Activated T-helper 2 cell treated with anti-CD3 and anti-CD28 coated beads, Interferon-gamma antibody, Interleukin-2, Interleukin-4, amounts not matched to agents 10 μg/mL and 5 μg/mL and 100 μg/mL, durations not matched to agents 14 hours and 24 hours and 36 hours (primary cell): ENCODE measurements around the gene CCNH. TPM values are rescaled to one million over a fixed set of nuclear protein-coding genes. Genes with fewer than 3 reads are reported as not detected.

ENCODE experiments used
- DNase-seq: peaks from one replicate; pipeline ENCODE4 v3.0.0; 2021; ENCODE audit warnings: low spot score
- H3K27ac Mint-ChIP-seq: one replicate; pipeline ENCODE4 v1.8.0; 2021; ENCODE audit warnings: mixed read lengths
- H3K27me3 Mint-ChIP-seq: one replicate; pipeline ENCODE4 v1.8.0; 2021; ENCODE audit warnings: low read depth, mixed read lengths
- H3K36me3 Mint-ChIP-seq: one replicate; pipeline ENCODE4 v1.8.0; 2021; ENCODE audit warnings: low read depth, mixed read lengths
- H3K4me1 Mint-ChIP-seq: one replicate; pipeline ENCODE4 v1.8.0; 2021; ENCODE audit warnings: low read depth, mixed read lengths
- H3K4me3 Mint-ChIP-seq: one replicate; pipeline ENCODE4 v1.8.0; 2021; ENCODE audit warnings: low read depth, mild to moderate bottlenecking, moderate library complexity, mixed read lengths
- H3K9me3 Mint-ChIP-seq: one replicate; pipeline ENCODE4 v1.8.0; 2021; ENCODE audit warnings: mixed read lengths
- intact Hi-C: fragments of 100-400 bp; cut with micrococcal nuclease; formaldehyde crosslinking; loops from one replicate; pipeline ENCODE4 v1.15.1; 2023
- total RNA-seq: library from RNA; stranded (reverse); gene quantifications from 2 replicates; pipeline ENCODE4 v1.2.3, GENCODE V29; 2022

Gene CCNH
- total RNA-seq, result 68.2 and 70.1 TPM in 2 replicates

GRCh38 chr5:87412630-87413342 is at the start of gene CCNH:
Gene CCNH (minus strand): TSS chr5:87412930. CDS start chr5:87412794, 136 bp downstream.
- Mint-ChIP-seq H3K36me3 (peaks cover 34% of the 10 kb centered on the region), H3K27ac (peak within 1 kb of the TSS; percentile 96), H3K4me1 (peaks cover 26% of the 10 kb centered on the region), H3K4me3 (peak within 1 kb of the TSS; percentile 99), H3K27me3 (peaks cover 4% of the 10 kb centered on the region), H3K9me3 (no peaks in the 10 kb centered on the region)
- peak; percentile 95 for DNase-seq
- intact Hi-C loops, result loop anchor here (1.0 to 2.0 kb wide), 5 partner anchors 146 to 838 kb away; partner anchors contain the start of genes COX7C and RASA1

GRCh38 chr5:87457706-87458105 is 45.0 kb upstream of the CCNH start:
- Mint-ChIP-seq H3K27ac (no peak overlapping the region), H3K4me3 (no peak overlapping the region), H3K36me3 (no peaks in the 10 kb centered on the region), H3K4me1 (no peaks in the 10 kb centered on the region), H3K9me3 (no peaks in the 10 kb centered on the region), H3K27me3 (peaks cover 2% of the 10 kb centered on the region)
- intact Hi-C loops, result no loop called here
- no peak for DNase-seq

GRCh38 chr5:87453801-87454200 is 41.1 kb upstream of the CCNH start:
- Mint-ChIP-seq H3K27ac (no peak overlapping the region), H3K4me3 (no peak overlapping the region), H3K4me1 (no peaks in the 10 kb centered on the region), H3K27me3 (peaks cover 9% of the 10 kb centered on the region), H3K36me3 (no peaks in the 10 kb centered on the region), H3K9me3 (no peaks in the 10 kb centered on the region)
- intact Hi-C loops, result no loop called here
- no peak for DNase-seq

DNA sequence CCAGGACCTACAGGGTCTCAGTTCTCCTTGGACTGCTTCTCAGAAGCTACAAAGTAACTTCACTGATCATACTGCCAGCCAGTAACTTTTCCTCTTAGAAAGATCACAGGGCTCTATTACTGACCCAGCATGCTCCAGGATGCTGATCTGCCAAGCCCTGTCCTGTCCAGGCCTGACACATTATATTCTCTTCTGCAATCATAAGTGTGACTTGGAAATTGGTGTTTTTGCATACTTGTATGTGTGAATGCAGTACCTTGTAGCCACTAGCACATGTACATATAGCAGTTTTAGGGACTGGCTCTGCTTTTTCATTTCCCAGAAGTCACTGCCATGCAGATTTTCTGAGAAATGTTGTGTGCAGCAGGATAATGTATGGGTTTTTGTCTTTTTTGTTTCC is 40.1 kb upstream of the CCNH start:
- DNase-seq, result no peak
- H3K9me3 Mint-ChIP-seq, result no peaks in the 10 kb centered on the region
- no peak overlapping the region for H3K4me3 Mint-ChIP-seq
- intact Hi-C loops, result no loop called here
- H3K27me3 Mint-ChIP-seq, result peaks cover 8% of the 10 kb centered on the region
- H3K27ac Mint-ChIP-seq, result no peak overlapping the region
- H3K36me3 Mint-ChIP-seq, result no peaks in the 10 kb centered on the region
- H3K4me1 Mint-ChIP-seq, result no peaks in the 10 kb centered on the region

DNA sequence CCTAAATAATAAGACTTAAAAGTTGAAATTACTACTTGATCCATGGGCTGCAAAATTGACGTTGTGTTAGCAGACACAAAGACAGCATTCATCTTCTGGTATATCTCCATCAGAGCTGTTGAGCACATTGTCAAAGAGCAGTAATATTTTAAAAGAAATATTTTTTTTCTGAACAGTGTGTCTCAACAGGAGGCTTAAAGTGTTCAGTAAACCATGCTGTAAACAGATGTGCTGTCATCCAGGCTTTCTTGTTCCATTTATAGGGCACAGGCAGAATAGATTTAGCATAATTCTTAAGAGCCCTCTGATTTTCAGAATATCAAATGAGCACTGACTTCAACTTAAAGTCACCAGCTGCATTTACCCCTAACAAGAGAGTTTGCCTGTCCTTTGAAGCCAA is 29.7 kb upstream of the CCNH start:
- no peak overlapping the region for H3K27ac Mint-ChIP-seq
- H3K27me3 Mint-ChIP-seq, result peaks cover 11% of the 10 kb centered on the region
- no peaks in the 10 kb centered on the region for H3K9me3 Mint-ChIP-seq
- DNase-seq, result no peak
- no peaks in the 10 kb centered on the region for H3K36me3 Mint-ChIP-seq
- no peaks in the 10 kb centered on the region for H3K4me1 Mint-ChIP-seq
- intact Hi-C loops, result no loop called here
- no peak overlapping the region for H3K4me3 Mint-ChIP-seq

DNA sequence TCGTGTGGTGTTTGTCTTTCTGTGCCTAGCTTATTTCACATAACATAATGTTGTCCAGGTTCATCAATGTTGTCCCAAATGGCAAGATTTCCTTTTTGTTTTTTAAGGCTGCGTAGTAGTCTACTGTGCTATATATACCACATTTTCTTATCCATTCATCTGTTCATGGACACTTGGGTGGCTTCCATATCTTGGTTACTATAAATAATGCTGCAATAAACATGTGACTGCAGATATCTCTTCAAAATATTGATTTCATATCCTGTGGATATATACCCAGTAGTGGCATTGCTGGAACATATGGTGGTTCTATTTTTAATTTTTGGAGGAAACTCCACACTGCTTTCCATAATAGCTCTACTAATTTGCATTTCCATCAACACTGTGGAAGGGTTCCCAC is 25.5 kb upstream of the CCNH start:
- Mint-ChIP-seq H3K36me3 (no peaks in the 10 kb centered on the region), H3K4me3 (no peak overlapping the region), H3K9me3 (no peaks in the 10 kb centered on the region), H3K27ac (no peak overlapping the region), H3K27me3 (peaks cover 9% of the 10 kb centered on the region), H3K4me1 (no peaks in the 10 kb centered on the region)
- intact Hi-C loops, result no loop called here
- no peak for DNase-seq

DNA sequence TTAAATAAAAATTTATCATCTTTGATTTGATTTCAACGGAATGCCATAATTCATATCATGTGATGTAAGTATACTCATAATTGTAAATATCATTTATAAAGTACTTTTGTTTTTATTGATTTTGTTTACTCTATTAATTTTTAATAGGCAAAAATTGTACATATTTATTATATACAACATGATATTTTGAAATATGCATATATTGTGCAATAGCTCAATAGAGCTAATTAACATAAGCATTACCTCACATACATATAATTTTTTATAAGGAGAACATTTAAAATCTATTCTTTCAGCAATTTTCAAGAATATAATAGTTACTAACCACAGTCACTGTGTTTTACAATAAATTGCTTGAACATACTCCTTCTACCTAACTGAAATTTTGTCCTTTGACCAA is 25.0 kb upstream of the CCNH start:
- peaks cover 8% of the 10 kb centered on the region for H3K27me3 Mint-ChIP-seq
- H3K9me3 Mint-ChIP-seq, result no peaks in the 10 kb centered on the region
- no peak overlapping the region for H3K4me3 Mint-ChIP-seq
- DNase-seq, result no peak
- H3K27ac Mint-ChIP-seq, result no peak overlapping the region
- no peaks in the 10 kb centered on the region for H3K36me3 Mint-ChIP-seq
- intact Hi-C loops, result no loop called here
- no peaks in the 10 kb centered on the region for H3K4me1 Mint-ChIP-seq

DNA sequence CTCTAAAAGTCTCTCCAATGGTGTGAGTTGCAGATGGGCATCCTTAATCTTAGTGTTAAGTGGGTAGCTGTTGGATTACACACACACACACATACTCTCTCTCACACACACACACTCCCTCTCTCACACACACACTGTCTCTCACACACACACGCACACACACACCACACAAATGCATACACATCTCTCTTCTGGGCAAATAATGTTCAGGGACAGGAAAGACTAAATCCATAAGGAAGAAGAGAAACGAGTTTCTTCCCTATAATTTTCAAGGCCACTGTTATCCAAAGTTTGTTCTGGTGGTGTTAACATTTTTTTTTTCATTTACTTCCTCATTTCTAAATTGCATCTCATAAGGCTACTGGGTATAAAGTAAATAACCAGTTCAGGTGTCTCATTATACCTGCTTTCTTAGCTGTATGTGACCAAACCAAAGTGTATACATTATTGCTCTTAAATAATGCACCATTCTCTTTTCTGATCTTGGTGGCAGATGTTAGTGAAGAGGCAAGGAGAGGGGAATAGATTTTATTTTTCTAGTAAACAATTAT is 22.5 kb upstream of the CCNH start:
- no peak for DNase-seq
- Mint-ChIP-seq H3K9me3 (no peaks in the 10 kb centered on the region), H3K27me3 (peaks cover 9% of the 10 kb centered on the region), H3K4me3 (no peak overlapping the region), H3K27ac (no peak overlapping the region), H3K4me1 (no peaks in the 10 kb centered on the region), H3K36me3 (no peaks in the 10 kb centered on the region)
- intact Hi-C loops, result no loop called here

- no peak overlapping the region for H3K27ac Mint-ChIP-seq
- H3K27me3 Mint-ChIP-seq, result peaks cover 8% of the 10 kb centered on the region
- no peaks in the 10 kb centered on the region for H3K4me1 Mint-ChIP-seq
- no peak for DNase-seq
- H3K9me3 Mint-ChIP-seq, result no peaks in the 10 kb centered on the region
- no peaks in the 10 kb centered on the region for H3K36me3 Mint-ChIP-seq
- H3K4me3 Mint-ChIP-seq, result no peak overlapping the region
- intact Hi-C loops, result no loop called here
Measured at GRCh38 chr5:87434461-87434860, 21.7 kb upstream of the CCNH start.

DNA sequence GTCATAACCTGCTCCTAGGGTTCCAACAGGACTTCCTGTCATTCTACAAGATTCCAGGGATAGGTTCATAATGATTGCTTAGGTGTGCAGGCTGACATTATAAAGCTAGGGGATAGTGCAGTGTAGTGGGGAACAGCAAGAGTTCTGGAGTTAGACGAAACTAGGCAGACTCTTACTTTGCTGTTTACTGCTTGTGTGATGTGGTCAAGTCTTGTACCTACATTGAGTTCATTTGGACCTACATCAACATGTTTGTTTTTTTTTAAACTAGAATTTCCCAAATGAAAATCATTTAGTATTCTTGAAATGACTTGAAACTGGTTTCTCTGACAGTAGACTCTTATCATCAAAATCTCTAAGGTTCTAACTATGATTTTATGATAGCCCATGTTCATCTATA is 21.2 kb upstream of the CCNH start:
- H3K4me1 Mint-ChIP-seq, result no peaks in the 10 kb centered on the region
- no peak for DNase-seq
- no peaks in the 10 kb centered on the region for H3K36me3 Mint-ChIP-seq
- no peak overlapping the region for H3K27ac Mint-ChIP-seq
- no peak overlapping the region for H3K4me3 Mint-ChIP-seq
- H3K27me3 Mint-ChIP-seq, result peaks cover 7% of the 10 kb centered on the region
- intact Hi-C loops, result no loop called here
- no peaks in the 10 kb centered on the region for H3K9me3 Mint-ChIP-seq

GRCh38 chr5:87432460-87432859 is 19.7 kb upstream of the CCNH start:
- intact Hi-C loops, result no loop called here
- Mint-ChIP-seq H3K27me3 (peaks cover 8% of the 10 kb centered on the region), H3K4me3 (no peak overlapping the region), H3K9me3 (no peaks in the 10 kb centered on the region), H3K27ac (no peak overlapping the region), H3K4me1 (no peaks in the 10 kb centered on the region), H3K36me3 (no peaks in the 10 kb centered on the region)
- no peak for DNase-seq

DNA sequence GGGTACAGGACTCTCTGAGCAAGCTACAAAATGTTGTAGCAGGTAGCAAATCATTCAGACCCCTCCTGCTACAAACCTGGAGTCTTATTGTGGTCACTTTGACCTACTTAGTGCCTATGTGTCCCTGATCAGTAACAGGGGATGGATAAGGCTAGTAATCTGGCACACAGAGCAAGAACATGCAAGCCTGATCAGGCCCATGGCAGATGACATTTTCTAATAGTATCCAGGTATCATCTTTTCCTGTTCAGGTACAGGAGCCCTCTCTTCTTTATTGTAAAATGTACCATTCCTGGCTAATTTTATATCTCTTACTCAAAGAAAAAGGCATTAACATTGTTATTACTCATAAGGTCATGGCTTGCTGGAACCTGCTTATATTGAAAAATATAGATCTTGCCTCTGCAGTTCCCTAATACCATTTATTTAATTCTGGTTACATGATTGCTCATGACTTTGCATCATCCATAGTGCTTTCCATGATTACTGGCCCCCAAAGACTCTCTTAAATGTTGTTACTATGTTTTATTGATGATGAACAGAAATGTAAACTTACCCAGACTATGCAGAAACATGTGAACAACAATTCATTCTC is 18.2 kb upstream of the CCNH start:
- intact Hi-C loops, result no loop called here
- DNase-seq, result no peak
- no peak overlapping the region for H3K27ac Mint-ChIP-seq
- H3K4me1 Mint-ChIP-seq, result no peaks in the 10 kb centered on the region
- peaks cover 11% of the 10 kb centered on the region for H3K27me3 Mint-ChIP-seq
- H3K36me3 Mint-ChIP-seq, result no peaks in the 10 kb centered on the region
- H3K4me3 Mint-ChIP-seq, result no peak overlapping the region
- H3K9me3 Mint-ChIP-seq, result no peaks in the 10 kb centered on the region

- Mint-ChIP-seq H3K4me1 (no peaks in the 10 kb centered on the region), H3K36me3 (no peaks in the 10 kb centered on the region), H3K4me3 (no peak overlapping the region), H3K9me3 (no peaks in the 10 kb centered on the region), H3K27me3 (peaks cover 10% of the 10 kb centered on the region), H3K27ac (no peak overlapping the region)
- DNase-seq, result no peak
- intact Hi-C loops, result no loop called here
Measured at GRCh38 chr5:87423755-87424154, 11.0 kb upstream of the CCNH start.
